HCT116 (cell line): ENCODE measurements around the gene MRS2. TPM values are rescaled to one million over a fixed set of nuclear protein-coding genes. Genes with fewer than 3 reads are reported as not detected.
"Not testable (repeated sequence)": the region's sequence is repeated elsewhere in the genome, so short reads cannot be mapped to it uniquely, and the experiment has no call there.

Experiments used
- ATAC-seq: fragments of 200-7000 bp; cut with Tn5 transposase; 2 replicates; pipeline ENCODE4 v1.9.1; 2020; ENCODE audit warnings: mild to moderate bottlenecking, moderate library complexity
- BruUV-seq: library from RNA; stranded (reverse); fragments of 400-500 nt; replicated peaks from 2 replicates; lab custom pipeline; 2021; lab: Mats Ljungman, UMichigan
- CTCF ChIA-PET: fragments of 300-600 bp; sonication (Branson Sonifier 250); formaldehyde crosslinking; loops from one replicate; lab custom pipeline; 2021; ENCODE audit warnings: antibody characterized with exemption; lab: Charles Lee
- POLR2A ChIA-PET: fragments of 300-600, 350-600 bp; sonication (Branson Sonifier 250); formaldehyde crosslinking; loops from one replicate; lab custom pipeline; 2021; ENCODE audit warnings: antibody characterized with exemption; lab: Charles Lee
- RAD21 ChIA-PET, 2 experiments: fragments of 300-600 bp; sonication (Branson Sonifier 250); formaldehyde crosslinking; loops; one replicate each; lab custom pipeline; 2023; ENCODE audit warnings: low total read pairs in 2 of 2; ENCODE audit not compliant: uncharacterized antibody in 2 of 2, unreplicated experiment in 2 of 2, low non-redundant PET in 1 of 2; lab: Charles Lee
- DNase-seq: peaks from one replicate; pipeline ENCODE4 v3.0.0-alpha.2; 2010; ENCODE audit warnings: low read depth, low spot score
- H2AFZ ChIP-seq: fragments of 200-600 bp; shearing (Covaris generic), sonication (generic); 2 replicates; pipeline ENCODE4 v1.6.1; 2017; ENCODE audit warnings: low read depth, mixed run types, mixed read lengths, antibody characterized with exemption, low read length; ENCODE audit not compliant: poor library complexity, severe bottlenecking
- H3K27ac ChIP-seq: 2 replicates; pipeline ENCODE4 v1.5.1; 2012; ENCODE audit warnings: low read depth, low read length
- H3K27me3 ChIP-seq: fragments of 200-600 bp; sonication (generic); 2 replicates; pipeline ENCODE4 v1.6.1; 2016; ENCODE audit warnings: mixed run types, low read length, mixed read lengths; ENCODE audit not compliant: insufficient read depth
- H3K36me3 ChIP-seq, 2 experiments: fragments of 200-500 bp in 1 of 2; fragments of 200-600 bp in 1 of 2; sonication (Bioruptor generic) in 1 of 2; sonication (generic) in 1 of 2; 2 replicates each; pipeline versions ENCODE4 v1.5.1 to v1.6.1; 2014 to 2016; ENCODE audit warnings: low read length in 2 of 2, inconsistent platforms in 1 of 2, mixed read lengths in 1 of 2, mixed run types in 1 of 2; ENCODE audit not compliant: insufficient read depth in 2 of 2, control insufficient read depth in 1 of 2
- H3K4me1 ChIP-seq, 2 experiments: fragments of 200-600 bp in 1 of 2; sonication (generic) in 1 of 2; 2 replicates each; pipeline versions ENCODE4 v1.5.1 to v1.6.1; 2012 to 2017; ENCODE audit warnings: low read length in 2 of 2, inconsistent platforms in 1 of 2, mild to moderate bottlenecking in 1 of 2, mixed read lengths in 1 of 2, mixed run types in 1 of 2, moderate library complexity in 1 of 2; ENCODE audit not compliant: insufficient read depth in 2 of 2, control insufficient read depth in 1 of 2
- H3K4me2 ChIP-seq: fragments of 200-600 bp; sonication (generic); 2 replicates; pipeline ENCODE4 v1.6.1; 2017; ENCODE audit warnings: mixed run types, low read length, mixed read lengths
- H3K4me3 ChIP-seq, 2 experiments: fragments of 200-600 bp in 1 of 2; sonication (generic) in 1 of 2; replicated peaks in 1 of 2; 2 replicates each; pipeline ENCODE4 v1.5.1; 2011 to 2016; ENCODE audit warnings: low read length in 2 of 2, control low read depth in 1 of 2, low read depth in 1 of 2, mild to moderate bottlenecking in 1 of 2, mixed read lengths in 1 of 2, mixed run types in 1 of 2
- H3K79me2 ChIP-seq: fragments of 200-600 bp; sonication (generic); 2 replicates; pipeline ENCODE4 v1.6.1; 2017; ENCODE audit warnings: mild to moderate bottlenecking, mixed run types, low read length, moderate library complexity, mixed read lengths; ENCODE audit not compliant: insufficient read depth
- H3K9ac ChIP-seq: fragments of 200-600 bp; sonication (generic); 2 replicates; pipeline ENCODE4 v1.6.1; 2016; ENCODE audit warnings: low read length, mixed read lengths
- H3K9me2 ChIP-seq: fragments of 200-600 bp; sonication (generic), shearing (Covaris generic); 2 replicates; pipeline ENCODE4 v1.6.1; 2017; ENCODE audit warnings: mixed run types, mild to moderate bottlenecking, moderate library complexity; ENCODE audit not compliant: insufficient read depth
- H3K9me3 ChIP-seq, 2 experiments: fragments of 200-500 bp in 1 of 2; fragments of 200-600 bp in 1 of 2; sonication (Bioruptor generic) in 1 of 2; sonication (generic) in 1 of 2; 2 replicates each; pipeline ENCODE4 v1.6.1; 2014 to 2017; ENCODE audit warnings: low read length in 2 of 2, mixed read lengths in 2 of 2, inconsistent platforms in 1 of 2, low read depth in 1 of 2, mild to moderate bottlenecking in 1 of 2, mixed run types in 1 of 2, moderate library complexity in 1 of 2; ENCODE audit not compliant: control insufficient read depth in 1 of 2, insufficient read depth in 1 of 2
- H4K20me1 ChIP-seq: fragments of 200-600 bp; sonication (generic), shearing (Covaris generic); 2 replicates; pipeline ENCODE4 v1.6.1; 2017; ENCODE audit warnings: mixed run types, mild to moderate bottlenecking, moderate library complexity; ENCODE audit not compliant: insufficient read depth
- EGR1 ChIP-seq: IDR thresholded peaks from 2 replicates; pipeline ENCODE4 v1.6.1; 2012; ENCODE audit warnings: low read depth
- intact Hi-C: fragments of 100-400 bp; cut with micrococcal nuclease; formaldehyde crosslinking; loops from 2 replicates; pipeline ENCODE4 v1.10.0; 2022
- total RNA-seq: library from RNA; stranded (reverse); gene quantifications from one replicate; pipeline ENCODE4 v1.2.1, GENCODE V29; 2021; ENCODE audit not compliant: unreplicated experiment

The MRS2 gene
- total RNA-seq, 1 experiment from 2014 or later = 39.9 TPM

GRCh38 chr6:24397631-24398030 is 5.1 kb upstream of the MRS2 start:
- TF ChIP-seq EGR1 = no peak
- TF ChIP-seq, all 23 proteins: peak for 0
- Histone ChIP-seq H3K4me2 (no peak overlapping the region), H2AFZ (no peak overlapping the region), H3K27me3 (no peaks in the 10 kb centered on the region), H3K4me3 (no peak overlapping the region), H3K4me1 (peaks cover 2 to 7% of the 10 kb centered on the region in 2 experiments; a peak in 2 of 4 replicates), H3K79me2 (peaks cover 3% of the 10 kb centered on the region; the same call in 1 of the 2 replicates), H3K9me3 (peaks cover 0 to 5% of the 10 kb centered on the region in 2 experiments; a peak in 1 of 4 replicates), H3K27ac (no peak overlapping the region), H3K9me2 (no peaks in the 10 kb centered on the region), H3K9ac (no peak overlapping the region), H3K36me3 (no peaks in the 10 kb centered on the region), H4K20me1 (no peaks in the 10 kb centered on the region)
- ChIA-PET RAD21 (no interaction called here), CTCF (interaction anchor here (0.7 kb wide), 1 partner anchor 9 kb away, joined by 3 read pairs; no protein-coding TSS in a partner anchor), POLR2A (interaction anchor here (0.7 kb wide), 1 partner anchor 8 kb away, joined by 4 read pairs; no protein-coding TSS in a partner anchor)
- BruUV-seq = no TSS peak
- DNase-seq (no peak), ATAC-seq (no peak)
- intact Hi-C loops = no loop called here

- H3K4me2 ChIP-seq, RAD21 ChIA-PET, DNase-seq, H4K20me1 ChIP-seq, H3K9ac ChIP-seq, H3K27me3 ChIP-seq, BruUV-seq, H3K9me2 ChIP-seq, H3K4me3 ChIP-seq, H3K9me3 ChIP-seq, H3K36me3 ChIP-seq, H2AFZ ChIP-seq, H3K27ac ChIP-seq, ATAC-seq, POLR2A ChIA-PET: not testable (repeated sequence)
- peaks cover 30% of the 10 kb centered on the region for H3K79me2 ChIP-seq
- H3K4me1 ChIP-seq = peaks cover 2 to 18% of the 10 kb centered on the region in 2 experiments; a peak in 3 of 4 replicates
- CTCF ChIA-PET = interaction anchor here (2.6 kb wide), 1 partner anchor 11 kb away, joined by 23 read pairs; no protein-coding TSS in a partner anchor
- intact Hi-C loops = loop anchor here (10.0 kb wide), 1 partner anchor 374 kb away; the partner anchor contains the start of gene GMNN
Observed at GRCh38 chr6:24400045-24401039, 2.4 kb upstream of the MRS2 start.
